Suprapubic skin (tissue), 4 donors: Measurements from ENCODE around the gene CAV2.

Experiments used
- EP300 ChIP-seq: sonication (generic); formaldehyde crosslinking; IDR thresholded peaks from one replicate; pipeline ENCODE4 v1.6.1; 2017; ENCODE audit warnings: antibody characterized with exemption
- POLR2A ChIP-seq, 2 donors: fragments of 450-650 bp; IDR thresholded peaks; one replicate each; pipeline ENCODE4 v1.6.1; 2017; ENCODE audit warnings: antibody characterized with exemption in 2 of 2, mild to moderate bottlenecking in 2 of 2, moderate library complexity in 2 of 2
- POLR2AphosphoS5 ChIP-seq, 3 donors: sonication (generic); formaldehyde crosslinking; IDR thresholded peaks; one replicate each; pipeline ENCODE4 v1.6.1; 2017; ENCODE audit warnings: antibody characterized with exemption in 3 of 3
- TF ChIP-seq, protein P1 (sequence below), 2 donors: fragments of 200-600 bp in 1 of 2; fragments of 450-650 bp in 1 of 2; sonication (generic) in 1 of 2; IDR thresholded peaks; one replicate each; pipeline ENCODE4 v1.5.1; 2016 to 2019; ENCODE audit warnings: antibody characterized with exemption in 2 of 2, mild to moderate bottlenecking in 1 of 2, moderate library complexity in 1 of 2

DNA sequence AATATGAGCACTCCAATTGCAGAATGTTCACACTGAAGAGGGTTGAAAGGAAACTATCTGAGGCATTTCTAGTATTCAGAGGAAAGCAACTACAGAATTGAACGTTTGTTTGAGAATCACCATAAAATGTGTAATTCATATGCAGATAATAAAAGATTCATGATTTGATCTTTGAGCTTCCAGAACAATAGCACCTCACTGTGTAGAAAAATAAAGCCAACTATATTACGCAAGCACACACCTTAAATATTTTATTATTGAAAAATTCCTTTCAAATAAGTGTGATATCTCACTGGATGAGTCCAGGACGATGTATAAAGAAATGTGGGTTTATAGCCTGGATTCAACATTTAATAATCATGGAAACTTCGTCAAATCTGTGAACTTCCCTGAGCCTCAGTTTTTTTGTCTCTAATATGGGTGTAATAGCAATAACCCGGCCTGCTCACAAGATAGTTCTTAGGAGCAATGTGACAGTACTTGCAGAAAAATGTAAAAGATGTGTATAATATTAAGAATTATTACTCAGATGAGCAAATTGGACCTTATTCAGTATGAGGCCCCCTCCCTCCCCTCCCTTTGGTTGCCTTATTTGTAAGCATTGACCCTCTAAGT lies 11.5 kb upstream of the CAV2 start:
- TF ChIP-seq, protein P1, sequence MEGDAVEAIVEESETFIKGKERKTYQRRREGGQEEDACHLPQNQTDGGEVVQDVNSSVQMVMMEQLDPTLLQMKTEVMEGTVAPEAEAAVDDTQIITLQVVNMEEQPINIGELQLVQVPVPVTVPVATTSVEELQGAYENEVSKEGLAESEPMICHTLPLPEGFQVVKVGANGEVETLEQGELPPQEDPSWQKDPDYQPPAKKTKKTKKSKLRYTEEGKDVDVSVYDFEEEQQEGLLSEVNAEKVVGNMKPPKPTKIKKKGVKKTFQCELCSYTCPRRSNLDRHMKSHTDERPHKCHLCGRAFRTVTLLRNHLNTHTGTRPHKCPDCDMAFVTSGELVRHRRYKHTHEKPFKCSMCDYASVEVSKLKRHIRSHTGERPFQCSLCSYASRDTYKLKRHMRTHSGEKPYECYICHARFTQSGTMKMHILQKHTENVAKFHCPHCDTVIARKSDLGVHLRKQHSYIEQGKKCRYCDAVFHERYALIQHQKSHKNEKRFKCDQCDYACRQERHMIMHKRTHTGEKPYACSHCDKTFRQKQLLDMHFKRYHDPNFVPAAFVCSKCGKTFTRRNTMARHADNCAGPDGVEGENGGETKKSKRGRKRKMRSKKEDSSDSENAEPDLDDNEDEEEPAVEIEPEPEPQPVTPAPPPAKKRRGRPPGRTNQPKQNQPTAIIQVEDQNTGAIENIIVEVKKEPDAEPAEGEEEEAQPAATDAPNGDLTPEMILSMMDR (IDR thresholded peaks at IDR 0.05): no peak
- TF ChIP-seq POLR2A (IDR thresholded peaks at IDR 0.05) (no peak), POLR2AphosphoS5 (IDR thresholded peaks at IDR 0.05) (no peak), EP300 (no peak)
